GM18517 (cell line): ENCODE results near the gene BCAS1.
"Not testable (repeated sequence)": the region's sequence is repeated elsewhere in the genome, so short reads cannot be mapped to it uniquely, and the experiment has no call there.

Source experiments
- ATAC-seq: cut with Tn5 transposase; IDR thresholded peaks from one replicate; pipeline ENCODE4 v1.9.1; 2021; ENCODE audit warnings: mild to moderate bottlenecking, moderate library complexity; ENCODE audit not compliant: unreplicated experiment

BCAS1 gene

GRCh38 chr20:53933232-53933846 lies 137.1 kb downstream of the BCAS1 start:
- ATAC-seq: no peak

- not testable (repeated sequence) for ATAC-seq
Measured at GRCh38 chr20:53932655-53933192, 137.7 kb downstream of the BCAS1 start.

- ATAC-seq: no peak
Measured at GRCh38 chr20:53931597-53931996, 138.8 kb downstream of the BCAS1 start.

- no peak for ATAC-seq
Measured at GRCh38 chr20:53930651-53931504, 139.5 kb downstream of the BCAS1 start.

GRCh38 chr20:53929974-53930650 lies 140.3 kb downstream of the BCAS1 start:
- peak; percentile 73 for ATAC-seq

- no peak for ATAC-seq
Measured at GRCh38 chr20:53929399-53929798, 141.0 kb downstream of the BCAS1 start.

GRCh38 chr20:53927990-53928389 lies 142.4 kb downstream of the BCAS1 start:
- ATAC-seq: no peak

- ATAC-seq: peak; percentile 65
Measured at GRCh38 chr20:53926428-53927028, 143.9 kb downstream of the BCAS1 start.

- no peak for ATAC-seq
Measured at GRCh38 chr20:53925651-53926401, 144.6 kb downstream of the BCAS1 start.

- no peak for ATAC-seq
Measured at GRCh38 chr20:53923566-53924369, 146.6 kb downstream of the BCAS1 start.

GRCh38 chr20:53922901-53923314 lies 147.5 kb downstream of the BCAS1 start:
- peak; percentile 52 for ATAC-seq

GRCh38 chr20:53921443-53921973 lies 148.9 kb downstream of the BCAS1 start:
- no peak for ATAC-seq

- ATAC-seq: no peak
Measured at GRCh38 chr20:53920647-53921245, 149.6 kb downstream of the BCAS1 start.

GRCh38 chr20:53919886-53920285 lies 150.5 kb downstream of the BCAS1 start:
- ATAC-seq: no peak

GRCh38 chr20:53918949-53919361 lies 151.4 kb downstream of the BCAS1 start:
- ATAC-seq: no peak

- no peak for ATAC-seq
Measured at GRCh38 chr20:53918020-53918311, 152.4 kb downstream of the BCAS1 start.

- peak; percentile 79 for ATAC-seq
Measured at GRCh38 chr20:53917145-53918019, 153.0 kb downstream of the BCAS1 start.

GRCh38 chr20:53916173-53916512 lies 154.3 kb downstream of the BCAS1 start:
- ATAC-seq: no peak
